K562 (cell line): ENCODE data around the gene PTH1R.

Experiments used
- ERF ChIP-seq: fragments of 450-650 bp; formaldehyde crosslinking; IDR thresholded peaks from 2 replicates; pipeline ENCODE4 v1.4.0; 2020; ENCODE audit warnings: mild to moderate bottlenecking, mixed read lengths
- SIN3B ChIP-seq: fragments of 450-650 bp; IDR thresholded peaks from 2 replicates; pipeline ENCODE4 v1.6.1; 2017; ENCODE audit warnings: low read depth, mild to moderate bottlenecking, moderate library complexity
- TF ChIP-seq, protein P1 (sequence below), 2 experiments: fragments of 450-650 bp in 1 of 2; sonication (generic) in 1 of 2; formaldehyde crosslinking in 1 of 2; IDR thresholded peaks in 1 of 2; conservative IDR thresholded peaks in 1 of 2; 2 replicates each; pipeline versions ENCODE4 v1.6.1 to v1.8.1; 2016 to 2023; ENCODE audit warnings: mild to moderate bottlenecking in 2 of 2, moderate library complexity in 2 of 2, inconsistent platforms in 1 of 2, missing genetic modification reagents in 1 of 2
- TF ChIP-seq, protein P2 (sequence below): sonication (generic); formaldehyde crosslinking; IDR thresholded peaks from 2 replicates; pipeline ENCODE4 v1.8.0; 2023; ENCODE audit warnings: mild to moderate bottlenecking, missing genetic modification reagents

DNA sequence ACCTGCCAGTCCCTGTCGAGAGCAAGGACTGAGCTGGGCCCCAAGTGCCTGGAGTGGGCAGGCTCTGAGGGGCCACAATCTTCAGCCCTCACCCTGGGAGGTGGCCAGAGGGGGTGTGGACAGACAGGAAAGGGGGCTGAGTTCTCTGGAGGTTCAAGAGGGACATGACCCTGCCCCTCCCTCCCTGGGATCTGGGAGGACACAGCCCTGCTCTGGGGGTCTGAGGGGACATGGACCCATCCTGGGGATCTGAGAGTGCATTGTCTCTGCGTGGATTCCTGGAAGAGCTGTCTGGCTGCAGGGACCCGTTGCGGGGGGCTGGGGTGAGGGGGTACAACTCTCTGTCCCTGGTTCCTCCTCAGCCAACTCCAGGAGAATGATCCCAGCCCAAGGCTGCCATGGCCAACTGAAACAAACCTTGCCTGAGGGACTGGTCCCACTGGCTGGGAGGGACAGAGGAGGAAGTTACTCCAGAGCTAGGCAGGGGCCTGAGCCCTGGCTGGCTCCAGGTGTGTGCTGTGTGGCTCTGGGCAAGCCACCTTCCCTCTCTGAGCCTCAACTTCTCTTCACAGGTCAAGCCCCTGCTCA lies 29.0 kb downstream of the PTH1R start:
- TF ChIP-seq ERF (CRISPR knock-in tag): no peak
- TF ChIP-seq, protein P1, sequence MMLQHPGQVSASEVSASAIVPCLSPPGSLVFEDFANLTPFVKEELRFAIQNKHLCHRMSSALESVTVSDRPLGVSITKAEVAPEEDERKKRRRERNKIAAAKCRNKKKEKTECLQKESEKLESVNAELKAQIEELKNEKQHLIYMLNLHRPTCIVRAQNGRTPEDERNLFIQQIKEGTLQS (IDR thresholded peaks at IDR 0.05): no peak
- TF ChIP-seq, protein P1 (CRISPR knock-in tag; conservative IDR thresholded peaks at IDR 0.05): no peak
- no peak for TF ChIP-seq SIN3B
- TF ChIP-seq, protein P2, sequence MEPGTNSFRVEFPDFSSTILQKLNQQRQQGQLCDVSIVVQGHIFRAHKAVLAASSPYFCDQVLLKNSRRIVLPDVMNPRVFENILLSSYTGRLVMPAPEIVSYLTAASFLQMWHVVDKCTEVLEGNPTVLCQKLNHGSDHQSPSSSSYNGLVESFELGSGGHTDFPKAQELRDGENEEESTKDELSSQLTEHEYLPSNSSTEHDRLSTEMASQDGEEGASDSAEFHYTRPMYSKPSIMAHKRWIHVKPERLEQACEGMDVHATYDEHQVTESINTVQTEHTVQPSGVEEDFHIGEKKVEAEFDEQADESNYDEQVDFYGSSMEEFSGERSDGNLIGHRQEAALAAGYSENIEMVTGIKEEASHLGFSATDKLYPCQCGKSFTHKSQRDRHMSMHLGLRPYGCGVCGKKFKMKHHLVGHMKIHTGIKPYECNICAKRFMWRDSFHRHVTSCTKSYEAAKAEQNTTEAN (CRISPR knock-in tag): no peak
